ENCODE data around the gene ZNF451.

- TF ChIP-seq POLR2A (IDR thresholded peaks at IDR 0.05; ENCODE audit: extremely low read depth, insufficient read length) (no peak), MYC (IDR thresholded peaks at IDR 0.05; ENCODE audit: low read depth, low read length) (no peak), CTCF (IDR thresholded peaks at IDR 0.05; ENCODE audit: low read depth, low read length) (no peak)
These were observed 117.9 kb downstream of the ZNF451 start for GRCh38 chr6:57207872-57208271.

All from NB4 (cell line).